K562 (cell line): ENCODE data around the gene SPIRE1. TPM values are rescaled to one million over a fixed set of nuclear protein-coding genes. Genes with fewer than 3 reads are reported as not detected.

Experiments used
- ARID2 ChIP-seq: fragments of 450-650 bp; IDR thresholded peaks from 2 replicates; pipeline ENCODE4 v1.6.1; 2017; ENCODE audit warnings: antibody characterized with exemption, mild to moderate bottlenecking
- ARNT ChIP-seq, 2 experiments: fragments of 450-650 bp; IDR thresholded peaks; 2 replicates each; pipeline ENCODE4 v1.6.1; 2016; ENCODE audit warnings: mild to moderate bottlenecking in 1 of 2
- CBFA2T3 ChIP-seq: fragments of 450-650 bp; IDR thresholded peaks from 2 replicates; pipeline ENCODE4 v1.6.1; 2017
- CUX1 ChIP-seq: fragments of 200-800 bp; sonication (Bioruptor generic); IDR thresholded peaks from 2 replicates; pipeline ENCODE4 v1.6.1; 2016; ENCODE audit warnings: missing genetic modification characterization, missing compliant biosample characterization
- DPF2 ChIP-seq: fragments of 450-650 bp; IDR thresholded peaks from 2 replicates; pipeline ENCODE4 v1.6.1; 2016
- ESRRA ChIP-seq: fragments of 450-650 bp; IDR thresholded peaks from 2 replicates; pipeline ENCODE4 v1.6.1; 2014; ENCODE audit warnings: low read depth, mild to moderate bottlenecking, moderate library complexity, borderline replicate concordance
- EWSR1 ChIP-seq: fragments of 450-650 bp; IDR thresholded peaks from 2 replicates; pipeline ENCODE4 v1.6.1; 2018; ENCODE audit warnings: borderline replicate concordance, mild to moderate bottlenecking, low read depth, moderate library complexity; ENCODE audit not compliant: partially characterized antibody
- FOXP4 ChIP-seq: sonication (generic); formaldehyde crosslinking; IDR thresholded peaks from 2 replicates; pipeline ENCODE4 v1.8.0; 2022; ENCODE audit warnings: mild to moderate bottlenecking, missing genetic modification reagents, borderline replicate concordance
- MAFG ChIP-seq: fragments of 450-650 bp; conservative IDR thresholded peaks from 2 replicates; pipeline ENCODE4 v1.6.1; 2016; ENCODE audit warnings: missing genetic modification characterization, missing compliant biosample characterization
- NELFE ChIP-seq: IDR thresholded peaks from 2 replicates; pipeline ENCODE4 v1.6.1; 2011; ENCODE audit warnings: mild to moderate bottlenecking; ENCODE audit not compliant: insufficient read depth, insufficient read length
- SRF ChIP-seq, 2 experiments: fragments of 250-450, 450-650 bp in 1 of 2; sonication (Bioruptor Pico) in 1 of 2; sonication (generic) in 1 of 2; formaldehyde crosslinking; IDR thresholded peaks; 2 replicates each; pipeline versions ENCODE4 v1.5.0 to v1.5.1; 2020 to 2022; ENCODE audit warnings: mild to moderate bottlenecking in 1 of 2, missing genetic modification reagents in 1 of 2
- TBP ChIP-seq: optimal IDR thresholded peaks from 2 replicates; pipeline ENCODE3; 2011; ENCODE audit warnings: low read depth, low read length, improper control_type of control experiment
- U2AF2 ChIP-seq: fragments of 200-400 bp; formaldehyde crosslinking; optimal IDR thresholded peaks from 2 replicates; pipeline ENCODE3; 2017; ENCODE audit warnings: low read depth, mild to moderate bottlenecking, low read length
- ZNF175 ChIP-seq: fragments of 200-800 bp; sonication (Bioruptor generic); IDR thresholded peaks from 2 replicates; pipeline ENCODE4 v1.6.1; 2016; ENCODE audit warnings: low read depth, mild to moderate bottlenecking, missing genetic modification characterization, missing compliant biosample characterization
- ZNF239 ChIP-seq: fragments of 250-450 bp; sonication (Bioruptor Pico); IDR thresholded peaks from 2 replicates; pipeline ENCODE4 v1.4.0; 2020; ENCODE audit warnings: mild to moderate bottlenecking
- ZNF644 ChIP-seq: fragments of 200-800 bp; sonication (Bioruptor generic); IDR thresholded peaks from 2 replicates; pipeline ENCODE4 v1.6.1; 2016; ENCODE audit warnings: low read depth, missing genetic modification characterization, missing compliant biosample characterization
- ZNF830 ChIP-seq: fragments of 250-450 bp; sonication (Bioruptor Pico); IDR thresholded peaks from 2 replicates; pipeline ENCODE4 v1.5.0; 2021; ENCODE audit warnings: mild to moderate bottlenecking
- polyA plus RNA-seq, 8 experiments: library from polyadenylated mRNA; depleted of rRNA in 4 of 8; stranded (reverse) in 5 of 8; unstranded in 3 of 8; fragments of >200 nt; fragmentation: Nextera tagmentation in 2 of 8; fragmentation: Illumina TruSeq in 1 of 8; extraction: Ambion mirVana in 2 of 8; extraction: Trizol in 1 of 8; gene quantifications; 2 replicates each; pipeline versions ENCODE4 v1.2.1 to v1.2.3, GENCODE V29; 2011 to 2014; ENCODE audit warnings: inconsistent platforms in 1 of 8, missing spikeins in 1 of 8
- total RNA-seq, 7 experiments: library from RNA; depleted of rRNA in 6 of 7; stranded (reverse); fragments of >200 nt in 6 of 7; fragmentation: Illumina TruSeq in 2 of 7; extraction: Trizol in 2 of 7; gene quantifications; 2 replicates each; pipeline versions ENCODE4 v1.2.1 to v1.2.3, GENCODE V29; 2011 to 2021; ENCODE audit warnings: low replicate concordance in 1 of 7

The SPIRE1 gene
- total and polyA plus RNA-seq, 9 of the 15 experiments (the other 6 are each of a cell fraction or from before 2014, with no cell fraction given) = 2.9 to 14.0 (median 10.2) TPM

DNA sequence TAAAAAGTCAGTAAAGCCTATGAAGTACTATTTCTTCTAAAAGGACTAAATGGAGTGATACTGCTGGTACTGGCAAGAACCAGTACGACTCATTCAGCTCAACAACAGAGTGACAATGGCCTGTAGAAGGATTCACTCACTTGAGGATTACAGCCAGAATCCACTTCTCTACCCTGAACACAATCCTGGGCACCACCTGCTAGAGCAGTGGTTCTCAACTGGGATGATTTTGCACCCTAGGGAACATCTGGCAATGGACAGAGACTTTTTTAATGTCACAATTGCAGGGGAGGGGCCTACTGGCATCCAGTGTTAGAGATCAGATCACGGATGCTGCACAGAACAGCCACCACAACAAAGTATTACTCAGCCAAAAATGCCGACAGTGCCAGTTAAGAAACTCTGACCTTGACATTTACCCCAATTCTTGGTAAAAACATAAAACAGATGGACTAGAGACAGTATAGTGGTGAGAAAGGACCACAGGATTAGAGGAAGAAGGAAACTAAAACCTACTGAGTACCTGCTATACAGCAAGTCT lies 5.0 kb downstream of the SPIRE1 start (continued):
- TF ChIP-seq FOXP4 (CRISPR knock-in tag) = no peak
- TF ChIP-seq ARID2 = no peak
- no peak for TF ChIP-seq SRF (CRISPR knock-in tag; IDR thresholded peaks at IDR 0.05)
- TF ChIP-seq CBFA2T3 = peak; percentile 14; the same call in 1 of the 2 replicates
- no peak for TF ChIP-seq ARNT (IDR thresholded peaks at IDR 0.05)
- TF ChIP-seq DPF2 = 0 out of 2 replicates have a peak, but pooled peaks have one; percentile 27
- no peak for TF ChIP-seq TBP
- no peak for TF ChIP-seq CUX1 (CRISPR knock-in tag)
- TF ChIP-seq ZNF644 (tag) = no peak
- no peak for TF ChIP-seq NELFE
- no peak for TF ChIP-seq ZNF830 (CRISPR knock-in tag)
- no peak for TF ChIP-seq ZNF239 (CRISPR knock-in tag)
- no peak for TF ChIP-seq ZNF175
- TF ChIP-seq ESRRA = peak; percentile 50; the same call in 1 of the 2 replicates
- TF ChIP-seq U2AF2 = no peak
- TF ChIP-seq EWSR1 = no peak
- TF ChIP-seq MAFG (tag) = 0 out of 2 replicates have a peak, but pooled peaks have one; percentile 17
